Neuronal stem cell (in vitro differentiated cells): Measurements from ENCODE around the gene CCDC149.

Experiments
- DNase-seq: peaks from one replicate; pipeline ENCODE4 v3.0.0-alpha.2; 2013; ENCODE audit warnings: low spot score
- H2AFZ ChIP-seq: one replicate; pipeline ENCODE4 v1.6.1; 2013; ENCODE audit warnings: mild to moderate bottlenecking, low read length, inconsistent platforms
- H2AK5ac ChIP-seq: 2 replicates; pipeline ENCODE4 v1.6.1; 2013; ENCODE audit warnings: low read depth, mild to moderate bottlenecking, inconsistent platforms, low read length, moderate library complexity, mixed read lengths
- H2BK120ac ChIP-seq: 2 replicates; pipeline ENCODE4 v1.6.1; 2013; ENCODE audit warnings: low read depth, mild to moderate bottlenecking, inconsistent platforms, low read length, moderate library complexity, mixed read lengths
- H2BK12ac ChIP-seq: one replicate; pipeline ENCODE4 v1.6.1; 2013; ENCODE audit warnings: low read length, inconsistent platforms
- H2BK15ac ChIP-seq: 2 replicates; pipeline ENCODE4 v1.6.1; 2013; ENCODE audit warnings: mild to moderate bottlenecking, low read length, inconsistent platforms, mixed read lengths
- H2BK5ac ChIP-seq: one replicate; pipeline ENCODE4 v1.6.1; 2013; ENCODE audit warnings: inconsistent platforms, mild to moderate bottlenecking, low read length, moderate library complexity
- H3K14ac ChIP-seq: one replicate; pipeline ENCODE4 v1.6.1; 2013; ENCODE audit warnings: low read length, inconsistent platforms
- H3K18ac ChIP-seq: 2 replicates; pipeline ENCODE4 v1.6.1; 2013; ENCODE audit warnings: low read length, inconsistent platforms
- H3K23ac ChIP-seq: 2 replicates; pipeline ENCODE4 v1.6.1; 2013; ENCODE audit warnings: low read depth, mild to moderate bottlenecking, mixed read lengths, low read length, inconsistent platforms; ENCODE audit not compliant: poor library complexity
- H3K27ac ChIP-seq: replicated peaks from 3 replicates; pipeline ENCODE4 v1.5.1; 2013; ENCODE audit warnings: low read length, inconsistent platforms
- H3K27me3 ChIP-seq, 3 experiments: 2 replicates each; pipeline ENCODE4 v1.6.1; 2013; ENCODE audit warnings: low read length in 3 of 3, mild to moderate bottlenecking in 2 of 3, inconsistent platforms in 1 of 3, low read depth in 1 of 3, mixed read lengths in 1 of 3, moderate library complexity in 1 of 3; ENCODE audit not compliant: control insufficient read depth in 3 of 3, insufficient read depth in 3 of 3
- H3K36me3 ChIP-seq, 2 donors: replicated peaks in 1 of 2; 2 replicates each; pipeline ENCODE4 v1.6.1; 2013; ENCODE audit warnings: low read length in 2 of 2; ENCODE audit not compliant: control insufficient read depth in 2 of 2, insufficient read depth in 2 of 2
- H3K4ac ChIP-seq: 2 replicates; pipeline ENCODE4 v1.6.1; 2013; ENCODE audit warnings: inconsistent platforms, mild to moderate bottlenecking, low read length, moderate library complexity
- H3K4me1 ChIP-seq, 2 donors: 1 replicate in 1 of 2; 2 replicates in 1 of 2; pipeline ENCODE4 v1.6.1; 2013; ENCODE audit warnings: low read length in 2 of 2, low read depth in 1 of 2; ENCODE audit not compliant: control insufficient read depth in 2 of 2, insufficient read depth in 1 of 2
- H3K4me2 ChIP-seq: one replicate; pipeline ENCODE4 v1.6.1; 2013; ENCODE audit warnings: mild to moderate bottlenecking, low read length, inconsistent platforms; ENCODE audit not compliant: insufficient read depth, poor library complexity, severe bottlenecking
- H3K4me3 ChIP-seq, 2 donors: 2 replicates each; pipeline ENCODE4 v1.5.1; 2013; ENCODE audit warnings: low read length in 2 of 2, mild to moderate bottlenecking in 2 of 2, inconsistent platforms in 1 of 2, moderate library complexity in 1 of 2
- H3K79me1 ChIP-seq: one replicate; pipeline ENCODE4 v1.6.1; 2013; ENCODE audit warnings: low read depth, mild to moderate bottlenecking, inconsistent platforms, low read length, moderate library complexity
- H3K9ac ChIP-seq: one replicate; pipeline ENCODE4 v1.6.1; 2013; ENCODE audit warnings: mild to moderate bottlenecking, low read depth, low read length, inconsistent platforms; ENCODE audit not compliant: poor library complexity
- H3K9me3 ChIP-seq, 2 donors: replicated peaks in 1 of 2; 2 replicates each; pipeline versions ENCODE3 to v1.6.1; 2013; ENCODE audit warnings: low read length in 2 of 2, mild to moderate bottlenecking in 2 of 2, inconsistent platforms in 1 of 2, low read depth in 1 of 2, mixed read lengths in 1 of 2, moderate library complexity in 1 of 2; ENCODE audit not compliant: control insufficient read depth in 2 of 2, insufficient read depth in 1 of 2
- H4K8ac ChIP-seq: one replicate; pipeline ENCODE4 v1.6.1; 2013; ENCODE audit warnings: low read depth, mild to moderate bottlenecking, inconsistent platforms, low read length, moderate library complexity
- H4K91ac ChIP-seq: one replicate; pipeline ENCODE4 v1.6.1; 2013; ENCODE audit warnings: low read length, low read depth, mild to moderate bottlenecking, inconsistent platforms; ENCODE audit not compliant: poor library complexity
- WGBS, 2 donors: extraction: QIAGEN DNeasy Blood & Tissue Kit; methylation state at CpG; one replicate each; pipeline ENCODE4 v1.1.7; 2013; ENCODE audit warnings: missing lambda C conversion rate in 2 of 2, mixed read lengths in 1 of 2; ENCODE audit not compliant: insufficient read length in 2 of 2, insufficient replicate concordance in 1 of 2; ENCODE audit errors: extremely low coverage in 2 of 2; 5-methylcytosine and 5-hydroxymethylcytosine counted together

Gene CCDC149

GRCh38 chr4:24806206-24806990 is 106.4 kb downstream of the CCDC149 start:
- no peaks in the 10 kb centered on the region for H3K79me1 ChIP-seq
- no peak overlapping the region for H2BK5ac ChIP-seq
- no peak overlapping the region for H3K27ac ChIP-seq
- H3K9ac ChIP-seq = no peak overlapping the region
- peaks cover 0 to 5% of the 10 kb centered on the region in 2 donors for H3K4me1 ChIP-seq
- no peak overlapping the region for H4K91ac ChIP-seq
- H2BK15ac ChIP-seq = no peak overlapping the region
- H3K27me3 ChIP-seq = peaks cover 0 to 5% (median 0%) of the 10 kb centered on the region in 3 experiments
- H3K9me3 ChIP-seq = no peaks in the 10 kb centered on the region
- no peak overlapping the region for H3K4me2 ChIP-seq
- no peak overlapping the region for H2BK12ac ChIP-seq
- H2BK120ac ChIP-seq = no peak overlapping the region
- H2AFZ ChIP-seq = no peak overlapping the region
- H3K4me3 ChIP-seq = no peak overlapping the region
- no peak overlapping the region for H3K4ac ChIP-seq
- H3K36me3 ChIP-seq = no peaks in the 10 kb centered on the region
- H3K23ac ChIP-seq = no peak overlapping the region
- no peak overlapping the region for H3K14ac ChIP-seq
- no peak overlapping the region for H3K18ac ChIP-seq
- DNase-seq = no peak
- no peak overlapping the region for H2AK5ac ChIP-seq
- no CpG with 5 or more reads among the region's 11 CpGs for WGBS, 2 donors
- no peak overlapping the region for H4K8ac ChIP-seq

GRCh38 chr4:24805566-24805965 is 107.3 kb downstream of the CCDC149 start:
- Histone ChIP-seq H3K18ac (no peak overlapping the region), H2BK12ac (no peak overlapping the region), H2AK5ac (no peak overlapping the region), H2BK15ac (no peak overlapping the region), H3K27ac (no peak overlapping the region), H3K36me3 (no peaks in the 10 kb centered on the region), H4K91ac (no peak overlapping the region), H3K9ac (no peak overlapping the region), H3K9me3 (no peaks in the 10 kb centered on the region), H3K23ac (no peak overlapping the region), H3K4me1 (peaks cover 0 to 9% of the 10 kb centered on the region in 2 donors), H4K8ac (no peak overlapping the region), H3K79me1 (no peaks in the 10 kb centered on the region), H3K4me3 (no peak overlapping the region), H2BK5ac (no peak overlapping the region), H2AFZ (no peak overlapping the region), H3K27me3 (peaks cover 0 to 13% (median 7%) of the 10 kb centered on the region in 3 experiments), H2BK120ac (no peak overlapping the region), H3K4ac (no peak overlapping the region), H3K4me2 (no peak overlapping the region), H3K14ac (no peak overlapping the region)
- WGBS, 2 donors = no CpG with 5 or more reads among the region's 6 CpGs
- DNase-seq = no peak

- Histone ChIP-seq H3K14ac (no peak overlapping the region), H2BK120ac (no peak overlapping the region), H2AK5ac (no peak overlapping the region), H3K18ac (no peak overlapping the region), H4K91ac (no peak overlapping the region), H3K79me1 (no peaks in the 10 kb centered on the region), H3K27ac (no peak overlapping the region), H4K8ac (no peak overlapping the region), H3K4me3 (no peak overlapping the region), H2BK12ac (no peak overlapping the region), H3K36me3 (no peaks in the 10 kb centered on the region), H3K4me1 (peaks cover 0 to 10% of the 10 kb centered on the region in 2 donors), H3K23ac (no peak overlapping the region), H2AFZ (no peak overlapping the region), H2BK5ac (no peak overlapping the region), H3K9ac (no peak overlapping the region), H3K4me2 (no peak overlapping the region), H3K27me3 (peaks cover 0 to 13% (median 12%) of the 10 kb centered on the region in 3 experiments), H2BK15ac (no peak overlapping the region), H3K4ac (no peak overlapping the region), H3K9me3 (no peaks in the 10 kb centered on the region)
- no CpG with 5 or more reads among the region's 5 CpGs for WGBS, 2 donors
- DNase-seq = no peak
Observed at GRCh38 chr4:24805067-24805466, 107.8 kb downstream of the CCDC149 start.

- Histone ChIP-seq H2BK120ac (no peak overlapping the region), H3K14ac (no peak overlapping the region), H3K4me3 (no peak overlapping the region), H4K8ac (no peak overlapping the region), H3K23ac (no peak overlapping the region), H2BK15ac (no peak overlapping the region), H4K91ac (no peak overlapping the region), H3K18ac (no peak overlapping the region), H2BK12ac (no peak overlapping the region), H3K4me2 (no peak overlapping the region), H2AK5ac (no peak overlapping the region), H3K4me1 (peaks cover 0 to 10% of the 10 kb centered on the region in 2 donors), H3K36me3 (no peaks in the 10 kb centered on the region), H2AFZ (no peak overlapping the region), H3K79me1 (no peaks in the 10 kb centered on the region), H2BK5ac (no peak overlapping the region), H3K4ac (no peak overlapping the region), H3K27me3 (peaks cover 8 to 32% (median 27%) of the 10 kb centered on the region in 3 experiments), H3K9ac (no peak overlapping the region), H3K27ac (no peak overlapping the region), H3K9me3 (peaks cover 0 to 3% of the 10 kb centered on the region in 2 donors)
- DNase-seq = no peak
- no CpG with 5 or more reads among the region's 6 CpGs for WGBS, 2 donors
Observed at GRCh38 chr4:24802648-24803047, 110.2 kb downstream of the CCDC149 start.
